NCI-H2227 (cell line): ENCODE data around the gene PTPRO.
A peak's percentile ranks its signal among the peaks of the same experiment; 100 is the strongest.

Source experiments
- DNase-seq: peaks from one replicate; lab custom pipeline; 2025; ENCODE audit not compliant: unreplicated experiment; lab: John Stamatoyannopoulos, UW

The PTPRO gene

GRCh38 chr12:15346488-15346887 is 24.2 kb downstream of the PTPRO start:
- DNase-seq: no peak

DNA sequence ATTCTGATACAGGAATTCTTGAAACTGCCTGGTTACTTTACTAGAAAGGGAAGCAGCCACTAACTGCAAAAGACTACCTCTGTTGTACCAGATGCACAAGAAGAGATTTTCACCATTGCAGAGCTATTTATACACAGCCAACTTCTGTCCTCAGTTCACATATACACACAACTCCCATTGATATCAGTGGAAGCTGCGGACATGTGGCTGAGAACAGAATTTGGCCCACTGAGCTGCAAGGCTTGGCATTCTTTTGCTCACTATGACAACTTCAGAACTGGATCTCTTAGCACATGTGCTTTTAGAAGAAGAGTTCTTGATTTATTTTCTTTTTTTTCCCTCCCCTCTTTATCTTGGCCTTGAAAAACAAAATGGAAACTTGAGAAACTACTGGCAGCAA is 28.3 kb downstream of the PTPRO start:
- DNase-seq: no peak

DNA sequence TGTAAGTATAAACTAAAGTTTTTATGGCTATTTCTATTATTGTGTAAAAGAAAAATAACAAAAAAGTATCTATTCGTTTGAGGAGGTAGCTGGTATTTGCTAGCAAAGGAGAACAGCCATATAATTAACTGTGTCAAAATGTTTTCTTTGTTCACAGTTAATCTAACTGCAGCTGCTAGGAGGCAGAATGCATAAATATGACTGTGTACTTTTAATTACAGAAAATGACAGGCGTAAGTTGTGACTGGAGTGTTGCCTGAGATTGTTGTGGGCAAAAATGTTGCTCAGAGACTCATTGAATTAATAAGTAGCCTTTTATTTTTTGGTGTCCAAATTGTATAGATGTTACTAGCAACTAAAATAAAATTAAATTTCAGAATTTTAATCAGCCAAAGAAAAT is 33.5 kb downstream of the PTPRO start:
- DNase-seq: no peak

DNA sequence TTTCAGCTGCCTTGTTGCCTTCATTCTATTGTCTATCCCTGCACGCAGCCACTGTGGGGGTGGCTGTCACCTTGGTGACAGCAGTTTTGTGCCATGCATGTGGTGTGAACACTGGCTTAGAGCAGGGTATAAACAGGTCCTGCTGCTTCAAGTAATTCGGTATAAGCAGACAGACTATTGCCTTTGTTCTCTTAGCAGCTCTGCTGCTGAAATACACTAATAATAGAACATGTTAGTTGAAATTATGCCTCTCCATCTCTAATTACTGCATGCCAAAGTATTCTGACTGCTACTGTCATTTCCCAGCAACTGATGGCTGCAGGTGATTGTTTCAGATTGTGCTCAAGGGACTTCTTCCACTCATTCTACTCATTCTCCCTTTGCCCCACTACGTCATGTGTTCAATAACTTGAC is 34.6 kb downstream of the PTPRO start:
- peak; percentile 79 for DNase-seq

- no peak for DNase-seq
Measured at GRCh38 chr12:15364221-15365160, 42.2 kb downstream of the PTPRO start.

- DNase-seq: no peak
Measured at GRCh38 chr12:15368812-15369211, 46.5 kb downstream of the PTPRO start.

DNA sequence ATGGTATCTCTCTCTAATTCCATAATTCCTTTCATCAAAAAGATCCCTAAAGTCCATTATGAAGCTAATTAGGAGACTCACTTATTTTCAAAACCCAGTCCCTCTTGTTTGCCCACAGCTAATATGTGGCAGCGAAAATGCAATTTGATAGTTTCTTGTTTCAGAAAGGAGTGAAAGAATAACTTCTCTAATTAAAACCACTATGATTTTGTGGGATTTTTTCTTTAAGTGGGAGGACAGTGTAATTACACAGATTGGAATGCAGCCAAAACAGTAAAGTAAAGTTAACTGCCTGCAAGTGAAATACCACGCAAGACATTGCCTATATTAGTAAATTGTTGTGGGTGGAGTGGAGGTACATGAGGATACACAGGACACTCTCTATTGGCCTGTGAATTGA is 50.0 kb downstream of the PTPRO start:
- DNase-seq: no peak

- DNase-seq: no peak
Measured at GRCh38 chr12:15387772-15388171, 65.5 kb downstream of the PTPRO start.

GRCh38 chr12:15389561-15389960 is 67.3 kb downstream of the PTPRO start:
- DNase-seq: no peak

GRCh38 chr12:15393037-15393436 is 70.7 kb downstream of the PTPRO start:
- no peak for DNase-seq

DNA sequence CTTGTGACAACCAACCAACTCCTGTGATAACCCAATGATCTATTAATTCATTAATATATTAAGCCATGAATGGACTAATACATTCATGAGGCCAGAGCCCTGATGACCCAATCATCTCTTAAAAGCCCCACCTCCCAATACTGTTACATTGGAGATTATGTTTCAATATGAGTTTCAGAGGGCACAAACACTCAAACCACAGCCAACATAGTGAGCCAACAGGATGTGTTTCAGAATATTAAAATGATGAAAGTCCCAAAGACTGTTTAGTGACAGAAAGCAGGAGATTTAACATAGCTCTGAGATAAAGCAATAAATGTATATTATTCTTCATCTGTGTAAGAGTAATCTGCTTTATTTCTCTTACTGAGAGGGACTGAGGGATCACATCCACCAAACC is 71.7 kb downstream of the PTPRO start:
- no peak for DNase-seq

DNA sequence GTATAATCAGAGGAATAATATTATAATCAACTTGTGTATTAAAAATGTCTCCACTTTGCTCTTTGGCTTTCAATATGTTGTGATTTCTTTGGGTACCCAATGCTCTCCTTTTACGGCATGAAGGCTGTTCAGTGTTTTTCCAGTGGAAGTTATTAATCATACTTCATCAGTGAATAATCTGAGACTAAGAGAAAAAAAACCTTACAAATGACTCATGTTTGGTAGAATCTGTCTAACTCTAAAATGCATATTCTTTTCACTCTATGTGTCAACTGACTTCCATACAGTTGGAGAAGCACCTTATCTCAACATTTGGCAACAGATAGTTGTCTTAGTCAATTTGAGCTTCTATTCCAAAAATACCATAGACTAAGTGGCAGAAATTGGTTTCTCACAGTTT is 82.2 kb downstream of the PTPRO start:
- DNase-seq: no peak

- no peak for DNase-seq
Measured at GRCh38 chr12:15405606-15406005, 83.3 kb downstream of the PTPRO start.

GRCh38 chr12:15407025-15407424 is 84.7 kb downstream of the PTPRO start:
- DNase-seq: no peak

DNA sequence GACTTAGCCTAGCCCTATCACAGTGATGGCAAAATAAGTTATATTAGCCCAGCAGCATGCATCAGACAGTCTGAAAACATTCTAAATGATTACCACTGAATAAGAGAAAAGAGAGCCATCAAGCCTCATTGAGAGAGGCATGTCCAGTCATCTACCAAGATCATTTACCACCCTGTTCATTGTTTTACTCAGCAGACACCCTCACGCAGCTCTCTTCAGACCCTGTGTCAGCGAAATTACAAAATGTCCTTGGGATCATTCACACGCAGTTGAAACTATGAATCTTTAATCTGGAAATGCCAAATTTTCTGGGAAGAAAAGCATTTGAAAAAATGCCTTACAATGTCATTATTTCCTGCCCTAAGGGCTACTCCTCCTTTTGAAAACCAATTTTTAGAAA is 89.5 kb downstream of the PTPRO start:
- no peak for DNase-seq

DNA sequence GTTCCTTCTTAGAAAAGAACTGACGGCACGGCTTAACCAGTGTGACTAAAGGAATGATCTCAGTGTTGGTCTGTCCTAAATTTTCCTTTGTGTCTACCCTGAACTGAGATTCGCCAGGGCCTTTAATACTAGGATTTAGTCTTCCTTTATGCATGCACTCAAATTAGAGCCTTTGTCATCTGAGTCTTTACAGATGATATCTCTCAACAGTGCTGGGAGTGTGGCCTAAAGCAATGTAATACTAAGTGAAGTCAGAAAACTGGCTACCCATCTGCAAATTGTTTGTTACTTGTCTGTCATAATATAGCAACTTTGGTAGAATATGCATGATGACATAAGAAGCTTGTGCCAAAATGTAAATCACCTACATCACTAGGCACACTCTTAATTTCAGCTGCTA is 95.4 kb downstream of the PTPRO start:
- no peak for DNase-seq

DNA sequence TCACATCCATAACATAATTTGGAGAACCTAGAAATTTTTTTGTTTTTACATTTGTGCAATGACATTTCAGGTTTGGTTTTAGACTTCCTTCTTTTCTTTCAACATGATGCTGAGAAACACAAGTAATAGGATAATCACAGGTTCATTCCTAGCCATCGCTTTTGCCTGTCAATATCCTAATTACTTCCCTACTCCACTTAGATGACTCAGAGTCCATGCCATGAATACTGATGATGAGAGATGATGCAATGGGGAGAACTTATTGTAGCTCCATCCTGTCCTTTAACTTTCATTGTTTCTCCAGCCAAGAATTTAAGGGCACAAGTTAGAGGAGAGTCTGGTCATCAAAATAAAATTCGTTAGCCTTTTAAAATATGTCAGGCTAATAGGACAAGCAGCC is 101.3 kb downstream of the PTPRO start:
- DNase-seq: peak; percentile 25

- no peak for DNase-seq
Measured at GRCh38 chr12:15427913-15428312, 105.6 kb downstream of the PTPRO start.

DNA sequence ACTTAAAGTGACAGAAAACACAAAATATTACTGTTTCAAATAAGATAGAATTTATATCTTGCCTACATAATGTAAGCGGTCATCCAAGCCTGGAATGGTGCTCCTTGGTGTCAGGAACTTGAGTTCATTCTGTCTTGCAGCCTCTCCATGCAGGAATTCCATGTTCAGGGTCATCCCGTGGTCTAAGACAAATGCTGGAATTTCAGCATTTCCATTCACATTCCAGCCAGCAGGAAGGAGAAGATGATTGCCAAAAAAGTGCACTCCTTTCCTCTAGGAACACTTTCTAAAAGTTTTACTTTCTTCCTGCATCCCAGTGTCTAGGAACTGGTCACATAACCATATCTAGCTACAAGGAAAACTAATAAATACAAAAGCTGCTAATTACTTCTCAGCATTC is 106.3 kb downstream of the PTPRO start:
- DNase-seq: no peak

DNA sequence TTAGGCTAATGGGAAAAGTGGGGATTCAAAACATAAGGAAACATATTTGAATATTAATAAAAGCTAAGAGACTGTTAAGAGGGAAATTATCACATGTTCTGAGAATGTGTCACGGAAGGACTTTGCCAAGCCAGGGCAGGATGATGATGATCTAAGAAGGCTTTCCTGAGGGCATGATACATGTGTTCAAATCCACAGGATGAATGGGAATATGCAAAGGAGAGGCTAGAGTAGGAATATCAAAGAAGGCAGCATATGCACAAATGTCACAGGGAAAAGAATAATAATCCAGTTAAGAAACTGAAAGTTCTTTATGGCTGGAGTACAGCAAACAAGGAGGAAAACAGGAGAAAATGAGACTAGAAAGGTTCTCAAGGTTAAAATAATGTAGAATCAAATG is 107.0 kb downstream of the PTPRO start:
- no peak for DNase-seq

DNA sequence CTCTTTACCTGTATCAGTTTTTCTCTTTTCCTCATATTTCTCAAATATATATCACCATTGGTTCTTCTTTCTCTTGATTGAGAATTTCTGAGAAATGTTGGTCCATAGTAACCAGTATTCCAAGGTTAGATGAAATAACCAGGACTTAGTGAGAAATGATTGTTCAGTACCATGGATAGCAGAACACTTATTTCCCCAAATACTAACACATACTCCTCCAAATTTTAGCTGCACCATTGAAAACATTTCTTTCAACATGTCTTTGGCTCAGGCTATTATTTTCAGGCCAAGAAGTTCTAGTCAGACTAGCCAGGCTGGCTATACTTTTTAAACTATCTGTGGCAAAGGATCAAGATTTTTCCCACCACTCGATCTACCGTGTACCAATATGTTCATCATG is 113.3 kb downstream of the PTPRO start:
- no peak for DNase-seq

- no peak for DNase-seq
Measured at GRCh38 chr12:15439459-15439858, 117.2 kb downstream of the PTPRO start.

DNA sequence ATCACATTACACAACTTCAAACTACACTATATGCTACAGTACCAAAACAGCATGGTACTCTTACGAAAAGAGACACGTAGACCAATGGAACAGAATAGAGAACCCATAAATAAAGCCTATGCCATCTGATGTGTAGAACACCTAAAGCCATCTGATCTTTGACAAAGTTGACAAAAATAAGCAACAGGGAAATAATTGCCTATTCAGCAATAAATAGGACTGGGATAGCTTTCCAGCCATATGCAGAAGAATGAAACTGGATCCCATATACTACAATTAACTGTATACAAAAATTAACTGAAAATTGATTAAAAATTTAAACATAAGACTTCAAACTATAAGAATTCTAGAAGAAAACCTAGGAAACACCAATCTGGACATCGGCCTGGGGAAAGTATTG is 120.7 kb downstream of the PTPRO start:
- no peak for DNase-seq
